Measurements from ENCODE around the gene SLX4IP. TPM values are rescaled to one million over a fixed set of nuclear protein-coding genes. Genes with fewer than 3 reads are reported as not detected.

SLX4IP gene
- total and polyA plus RNA-seq, 2 of the 13 experiments (the other 11 are each of a cell fraction or from before 2014, with no cell fraction given), result 3.6 to 7.3 TPM

GRCh38 chr20:10673176-10673841 is 238.2 kb downstream of the SLX4IP start (continued):
- TF ChIP-seq ZSCAN30 (CRISPR knock-in tag; IDR thresholded peaks at IDR 0.05) (no peak), ZBTB14 (CRISPR knock-in tag; IDR thresholded peaks at IDR 0.05) (no peak), ZNF7 (CRISPR knock-in tag; IDR thresholded peaks at IDR 0.05) (no peak), MAF1 (CRISPR knock-in tag; IDR thresholded peaks at IDR 0.05; ENCODE audit: borderline replicate concordance) (no peak), MED1 (CRISPR knock-in tag; IDR thresholded peaks at IDR 0.05) (no peak), ZSCAN29 (CRISPR knock-in tag; conservative IDR thresholded peaks at IDR 0.05) (no peak), SPEN (CRISPR knock-in tag; IDR thresholded peaks at IDR 0.05; ENCODE audit: low read depth) (0 out of 2 replicates have a peak, but pooled peaks have one; percentile 1), ZKSCAN8 (CRISPR knock-in tag; IDR thresholded peaks at IDR 0.05; ENCODE audit: borderline replicate concordance) (no peak), MIER3 (CRISPR knock-in tag; IDR thresholded peaks at IDR 0.05; ENCODE audit: borderline replicate concordance) (no peak), NFAT5 (CRISPR knock-in tag; IDR thresholded peaks at IDR 0.05) (no peak), PAXIP1 (CRISPR knock-in tag; conservative IDR thresholded peaks at IDR 0.05) (no peak), RXRA (CRISPR knock-in tag; IDR thresholded peaks at IDR 0.05) (no peak), ZNF468 (CRISPR knock-in tag; IDR thresholded peaks at IDR 0.05) (0 out of 2 replicates have a peak, but pooled peaks have one; percentile 52), KAT8 (CRISPR knock-in tag; IDR thresholded peaks at IDR 0.05) (no peak), SRY (CRISPR knock-in tag; IDR thresholded peaks at IDR 0.05) (no peak), PCBP1 (IDR thresholded peaks at IDR 0.05; ENCODE audit: borderline replicate concordance, low read depth, low read length) (0 out of 2 replicates have a peak, but pooled peaks have one; percentile 1), HMG20A (CRISPR knock-in tag; IDR thresholded peaks at IDR 0.05; ENCODE audit: borderline replicate concordance) (no peak), HNF1B (CRISPR knock-in tag; IDR thresholded peaks at IDR 0.05) (no peak)
